Measurements from ENCODE around the gene MEA1. TPM values are rescaled to one million over a fixed set of nuclear protein-coding genes. Genes with fewer than 3 reads are reported as not detected.

Gene MEA1
- total and polyA plus RNA-seq, 4 donors = 10.7 to 50.3 (median 30.6) TPM

GRCh38 chr6:43053545-43054205 is 39.9 kb upstream of the MEA1 start, which contains the start of gene CUL7:
TSS of gene CUL7 (minus strand) at chr6:43053851. CDS start at chr6:43052788, 1,063 bp downstream.
- Histone ChIP-seq H3K27ac (ENCODE audit: low read depth in 1 of 2, low read length in 2 of 2) (peak within 1 kb of the TSS; percentile 47 to 82), H3K27me3 (ENCODE audit: control insufficient read depth in 4 of 4, insufficient read depth in 4 of 4, low read length in 3 of 4) (no peaks in the 10 kb centered on the region), H3K9me3 (ENCODE audit: control insufficient read depth in 4 of 4, low read length in 3 of 4) (no peaks in the 10 kb centered on the region), H3K36me3 (ENCODE audit: control insufficient read depth in 4 of 4, insufficient read depth in 3 of 4, low read depth in 1 of 4, low read length in 3 of 4) (peaks cover 0 to 35% (median 13%) of the 10 kb centered on the region in 4 donors), H3K9ac (ENCODE audit: low read depth in 1 of 2, low read length in 2 of 2) (peak within 1 kb of the TSS; percentile 50 to 67), H3K4me3 (ENCODE audit: low read depth in 1 of 3, low read length in 3 of 3) (peak within 1 kb of the TSS; percentile 64 to 85 (median 68)), H3K4me1 (ENCODE audit: control insufficient read depth in 4 of 4, insufficient read depth in 4 of 4, low read length in 3 of 4) (peaks cover 2 to 27% (median 21%) of the 10 kb centered on the region in 4 donors)
- DNase-seq (ENCODE audit: low spot score) = peak; percentile 91
- TF ChIP-seq NR2F2 (IDR thresholded peaks at IDR 0.05) (peak; percentile 75), GABPA (IDR thresholded peaks at IDR 0.05 in 1 of 2, conservative IDR thresholded peaks at IDR 0.05 in 1 of 2) (peak; percentile 67 to 92), HNF4A (conservative IDR thresholded peaks at IDR 0.05) (peak; percentile 56 to 62), EGR1 (IDR thresholded peaks at IDR 0.05; ENCODE audit: low read depth in 2 of 2) (peak; percentile 91 to 94), RAD21 (IDR thresholded peaks at IDR 0.05) (peak; percentile 32 to 52), JUND (IDR thresholded peaks at IDR 0.05) (peak in 1 of 2 donors; percentile 61), TAF1 (conservative IDR thresholded peaks at IDR 0.05) (peak; percentile 38), RXRA (IDR thresholded peaks at IDR 0.05) (peak; percentile 58 to 59), SP1 (IDR thresholded peaks at IDR 0.05) (peak; percentile 73), YY1 (IDR thresholded peaks at IDR 0.05) (peak; percentile 90), FOXA2 (IDR thresholded peaks at IDR 0.05) (no peak), ZBTB33 (IDR thresholded peaks at IDR 0.05) (no peak), REST (IDR thresholded peaks at IDR 0.05) (peak; percentile 57)
- TF ChIP-seq, protein P1, sequence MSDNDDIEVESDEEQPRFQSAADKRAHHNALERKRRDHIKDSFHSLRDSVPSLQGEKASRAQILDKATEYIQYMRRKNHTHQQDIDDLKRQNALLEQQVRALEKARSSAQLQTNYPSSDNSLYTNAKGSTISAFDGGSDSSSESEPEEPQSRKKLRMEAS (IDR thresholded peaks at IDR 0.05) = peak; percentile 98
- TF ChIP-seq, protein P2, sequence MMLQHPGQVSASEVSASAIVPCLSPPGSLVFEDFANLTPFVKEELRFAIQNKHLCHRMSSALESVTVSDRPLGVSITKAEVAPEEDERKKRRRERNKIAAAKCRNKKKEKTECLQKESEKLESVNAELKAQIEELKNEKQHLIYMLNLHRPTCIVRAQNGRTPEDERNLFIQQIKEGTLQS (IDR thresholded peaks at IDR 0.05) = no peak
- WGBS = 2% methylated on average over 45 of the region's 45 CpGs

- Histone ChIP-seq H3K36me3 (ENCODE audit: control insufficient read depth in 4 of 4, insufficient read depth in 3 of 4, low read depth in 1 of 4, low read length in 3 of 4) (peaks cover 3 to 40% (median 14%) of the 10 kb centered on the region in 4 donors), H3K27ac (ENCODE audit: low read depth in 1 of 2, low read length in 2 of 2) (peak overlapping the region; percentile 47 to 82), H3K4me3 (ENCODE audit: low read depth in 1 of 3, low read length in 3 of 3) (peak overlapping the region; percentile 64 to 85 (median 68)), H3K4me1 (ENCODE audit: control insufficient read depth in 4 of 4, insufficient read depth in 4 of 4, low read length in 3 of 4) (peaks cover 2 to 21% (median 14%) of the 10 kb centered on the region in 4 donors), H3K9ac (ENCODE audit: low read depth in 1 of 2, low read length in 2 of 2) (peak overlapping the region; percentile 50 to 60), H3K27me3 (ENCODE audit: control insufficient read depth in 4 of 4, insufficient read depth in 4 of 4, low read length in 3 of 4) (no peaks in the 10 kb centered on the region), H3K9me3 (ENCODE audit: control insufficient read depth in 4 of 4, low read length in 3 of 4) (no peaks in the 10 kb centered on the region)
- no peak for DNase-seq (ENCODE audit: low spot score)
- TF ChIP-seq JUND (IDR thresholded peaks at IDR 0.05) = no peak
- TF ChIP-seq CTCF (IDR thresholded peaks at IDR 0.05; ENCODE audit: low read depth, low read length, missing input control) = no peak
- WGBS = 16% methylated on average over 22 of the region's 22 CpGs
Measured at GRCh38 chr6:43052842-43053544, 39.2 kb upstream of the MEA1 start.
